BLaER1 (cell line): ENCODE results near the gene COL23A1.

Source experiments
- H3K27ac ChIP-seq: shearing (Covaris generic); formaldehyde crosslinking; 2 replicates; pipeline ENCODE4 v1.8.1; 2022
- H3K27me3 ChIP-seq: shearing (Covaris generic); formaldehyde crosslinking; 2 replicates; pipeline ENCODE4 v1.8.1; 2022
- H3K36me3 ChIP-seq: shearing (Covaris generic); formaldehyde crosslinking; 2 replicates; pipeline ENCODE4 v1.8.1; 2022
- H3K4me1 ChIP-seq: shearing (Covaris generic); formaldehyde crosslinking; 2 replicates; pipeline ENCODE4 v1.8.1; 2022
- H3K4me2 ChIP-seq: shearing (Covaris generic); formaldehyde crosslinking; 2 replicates; pipeline ENCODE4 v1.8.1; 2022
- H3K4me3 ChIP-seq: shearing (Covaris generic); formaldehyde crosslinking; 2 replicates; pipeline ENCODE4 v1.8.1; 2022
- H3K9ac ChIP-seq: shearing (Covaris generic); formaldehyde crosslinking; 2 replicates; pipeline ENCODE4 v1.8.1; 2022
- H3K9me3 ChIP-seq: shearing (Covaris generic); formaldehyde crosslinking; 2 replicates; pipeline ENCODE4 v1.8.1; 2022
- H4K20me1 ChIP-seq: shearing (Covaris generic); formaldehyde crosslinking; 2 replicates; pipeline ENCODE4 v1.8.1; 2022
- Cebpa-rat ChIP-seq: shearing (Covaris generic); IDR thresholded peaks from 2 replicates; pipeline ENCODE4 v1.8.1; 2022

COL23A1 gene

DNA sequence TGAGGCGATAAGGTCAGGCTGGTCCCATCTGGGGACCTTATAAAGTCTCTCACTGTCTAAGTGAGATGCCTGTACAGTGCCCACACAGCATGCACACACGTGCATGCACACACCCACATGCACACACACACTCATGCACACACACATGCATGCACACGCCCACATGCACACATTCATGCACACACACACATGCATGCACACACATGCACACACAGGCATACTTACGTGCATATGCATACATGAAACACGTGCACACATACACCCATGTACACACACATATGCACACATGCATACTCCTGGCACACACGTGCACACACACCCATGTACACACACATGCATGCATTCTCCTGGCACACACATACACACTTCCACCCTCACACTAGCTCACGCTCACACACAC lies 12.2 kb downstream of the COL23A1 start:
- H3K27ac ChIP-seq: no peak overlapping the region
- no peak overlapping the region for H3K4me2 ChIP-seq
- H4K20me1 ChIP-seq: no peaks in the 10 kb centered on the region
- H3K4me3 ChIP-seq: no peak overlapping the region
- no peaks in the 10 kb centered on the region for H3K4me1 ChIP-seq
- no peaks in the 10 kb centered on the region for H3K27me3 ChIP-seq
- peaks cover 16% of the 10 kb centered on the region for H3K9me3 ChIP-seq
- TF ChIP-seq Cebpa-rat: no peak
- no peaks in the 10 kb centered on the region for H3K36me3 ChIP-seq
- H3K9ac ChIP-seq: no peak overlapping the region

DNA sequence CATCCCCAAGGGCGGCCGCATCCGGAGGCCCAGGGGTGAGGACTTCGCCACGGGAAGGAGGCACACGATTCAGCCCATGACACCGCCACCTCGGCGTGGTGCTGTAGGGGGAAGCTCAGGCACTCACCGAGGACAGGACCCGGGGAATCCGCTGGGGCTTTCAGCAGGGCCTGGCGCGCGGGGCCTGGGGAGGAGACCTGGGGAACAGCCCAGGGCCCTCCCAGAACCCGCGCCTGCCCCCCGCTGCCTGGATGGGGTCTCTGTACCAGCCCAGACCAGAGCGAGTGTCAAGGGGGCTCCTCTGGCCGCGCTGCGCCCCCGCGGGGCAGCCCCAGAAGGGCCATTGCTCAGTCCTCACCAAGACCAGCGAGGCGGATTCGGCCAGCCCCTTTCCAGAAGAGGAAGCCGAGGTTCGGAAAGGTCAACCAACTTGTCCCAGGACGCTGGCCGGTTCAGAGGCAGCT lies 12.8 kb downstream of the COL23A1 start:
- no peaks in the 10 kb centered on the region for H3K27me3 ChIP-seq
- H3K27ac ChIP-seq: no peak overlapping the region
- H3K9ac ChIP-seq: no peak overlapping the region
- no peaks in the 10 kb centered on the region for H3K36me3 ChIP-seq
- TF ChIP-seq Cebpa-rat: no peak
- peaks cover 21% of the 10 kb centered on the region for H3K9me3 ChIP-seq
- H3K4me1 ChIP-seq: no peaks in the 10 kb centered on the region
- no peaks in the 10 kb centered on the region for H4K20me1 ChIP-seq
- H3K4me2 ChIP-seq: no peak overlapping the region
- no peak overlapping the region for H3K4me3 ChIP-seq

DNA sequence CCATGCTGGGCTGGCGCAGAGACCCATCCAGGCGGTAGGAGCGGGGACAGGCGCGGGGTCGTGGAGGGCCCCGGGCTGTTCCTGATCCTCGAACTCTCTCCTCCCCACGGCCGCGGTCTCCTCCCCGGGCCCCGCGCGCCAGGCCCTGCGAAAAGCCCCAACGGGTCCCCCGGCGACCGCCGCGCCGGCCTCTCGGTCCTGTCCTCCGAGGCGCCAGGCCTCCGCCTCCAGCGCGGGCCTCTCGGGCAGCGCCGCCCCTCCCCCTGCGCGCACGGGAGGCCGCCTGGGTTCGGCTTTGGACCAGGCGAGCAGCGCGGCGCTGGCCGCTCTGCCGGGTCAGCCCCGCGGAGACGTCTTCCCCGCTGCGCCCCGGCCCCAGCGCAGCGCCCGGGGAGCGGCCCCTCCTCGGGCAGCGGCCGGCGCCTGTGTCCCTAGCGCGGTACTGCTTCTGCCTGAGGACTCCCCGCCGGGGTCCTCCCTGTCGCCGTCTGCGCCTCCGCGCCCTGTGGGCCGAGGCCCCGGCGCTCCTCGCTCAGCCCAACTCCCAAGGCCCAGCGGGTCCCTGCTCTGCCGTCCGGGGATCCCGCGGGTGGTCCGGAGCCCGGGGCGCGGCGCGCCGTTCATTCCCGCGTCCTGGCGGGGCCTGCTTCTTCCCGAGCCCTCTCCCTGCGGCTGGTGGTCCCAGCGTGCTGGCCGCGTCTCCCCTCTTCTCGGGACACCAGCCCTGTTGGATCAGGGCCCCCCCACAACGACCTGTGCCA lies 13.4 kb downstream of the COL23A1 start:
- no peaks in the 10 kb centered on the region for H4K20me1 ChIP-seq
- H3K9ac ChIP-seq: no peak overlapping the region
- H3K27ac ChIP-seq: no peak overlapping the region
- H3K9me3 ChIP-seq: peaks cover 25% of the 10 kb centered on the region
- no peak for TF ChIP-seq Cebpa-rat
- H3K27me3 ChIP-seq: no peaks in the 10 kb centered on the region
- no peaks in the 10 kb centered on the region for H3K4me1 ChIP-seq
- no peaks in the 10 kb centered on the region for H3K36me3 ChIP-seq
- no peak overlapping the region for H3K4me3 ChIP-seq
- H3K4me2 ChIP-seq: no peak overlapping the region

DNA sequence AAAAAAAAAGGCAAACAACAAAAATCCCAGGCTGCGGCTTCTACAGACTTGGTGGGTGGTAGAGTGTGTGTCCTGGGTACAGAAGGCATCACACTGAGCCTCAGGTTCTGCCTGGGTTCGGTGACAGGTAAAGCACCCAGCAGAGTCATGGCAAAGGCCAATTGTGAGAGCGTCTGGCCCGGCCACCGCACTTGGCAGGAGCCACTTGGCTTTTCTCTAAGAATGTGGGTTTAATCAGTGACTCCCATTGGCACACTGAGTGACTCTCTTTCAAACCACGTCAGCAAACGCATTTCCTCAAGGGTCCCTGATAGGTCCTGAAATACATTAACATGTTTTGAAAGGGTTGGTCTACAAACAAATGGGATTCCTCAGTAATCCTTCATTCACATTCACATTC lies 17.0 kb downstream of the COL23A1 start:
- no peaks in the 10 kb centered on the region for H3K27me3 ChIP-seq
- H4K20me1 ChIP-seq: no peaks in the 10 kb centered on the region
- H3K4me1 ChIP-seq: no peaks in the 10 kb centered on the region
- no peaks in the 10 kb centered on the region for H3K36me3 ChIP-seq
- no peak overlapping the region for H3K4me3 ChIP-seq
- no peak overlapping the region for H3K27ac ChIP-seq
- TF ChIP-seq Cebpa-rat: no peak
- no peak overlapping the region for H3K9ac ChIP-seq
- H3K9me3 ChIP-seq: peaks cover 25% of the 10 kb centered on the region
- no peak overlapping the region for H3K4me2 ChIP-seq

DNA sequence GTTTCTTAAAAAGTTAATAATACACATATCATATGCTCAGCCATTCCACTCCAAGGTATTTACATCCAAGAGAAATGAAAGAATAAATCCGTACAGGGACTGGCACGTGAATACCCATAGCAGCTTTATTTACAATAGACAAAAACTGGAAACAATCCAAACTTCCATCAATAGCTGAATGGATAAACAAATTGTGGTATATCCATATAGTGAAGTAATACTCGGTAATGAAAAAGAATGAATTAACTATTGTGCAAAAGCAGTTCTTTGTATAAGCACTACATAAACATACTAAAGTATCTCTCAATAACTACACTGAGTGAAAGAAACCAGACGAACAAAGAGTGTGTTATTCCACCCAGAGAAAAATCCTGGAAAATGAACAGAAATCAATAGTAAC lies 17.6 kb downstream of the COL23A1 start:
- Histone ChIP-seq H3K9ac (no peak overlapping the region), H3K4me3 (no peak overlapping the region), H3K36me3 (no peaks in the 10 kb centered on the region), H4K20me1 (no peaks in the 10 kb centered on the region), H3K9me3 (peaks cover 25% of the 10 kb centered on the region), H3K4me2 (no peak overlapping the region), H3K27me3 (no peaks in the 10 kb centered on the region), H3K4me1 (no peaks in the 10 kb centered on the region), H3K27ac (no peak overlapping the region)
- no peak for TF ChIP-seq Cebpa-rat

DNA sequence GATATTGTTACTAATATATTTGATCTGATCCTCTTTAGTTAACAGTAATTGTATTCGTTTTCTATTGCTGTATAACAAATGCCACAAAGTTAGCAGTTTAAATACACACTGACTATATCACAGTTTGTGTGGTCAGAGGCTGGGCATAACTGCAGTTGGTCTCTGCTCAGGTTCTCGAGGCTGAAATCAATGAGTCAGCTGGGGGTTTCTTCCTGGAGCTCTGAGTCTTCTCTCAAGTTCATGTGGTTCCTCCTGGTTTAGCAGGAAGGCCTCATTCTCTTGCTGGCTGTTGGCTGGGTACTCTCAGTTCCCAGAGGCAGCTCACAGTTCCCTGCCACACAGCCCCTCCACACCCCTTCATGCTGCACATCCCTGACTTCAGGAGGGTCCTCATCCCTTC lies 20.7 kb downstream of the COL23A1 start:
- Histone ChIP-seq H3K4me2 (no peak overlapping the region), H3K36me3 (no peaks in the 10 kb centered on the region), H3K4me3 (no peak overlapping the region), H3K9ac (no peak overlapping the region), H4K20me1 (no peaks in the 10 kb centered on the region), H3K27me3 (no peaks in the 10 kb centered on the region), H3K9me3 (peaks cover 12% of the 10 kb centered on the region), H3K27ac (no peak overlapping the region), H3K4me1 (no peaks in the 10 kb centered on the region)
- TF ChIP-seq Cebpa-rat: no peak

DNA sequence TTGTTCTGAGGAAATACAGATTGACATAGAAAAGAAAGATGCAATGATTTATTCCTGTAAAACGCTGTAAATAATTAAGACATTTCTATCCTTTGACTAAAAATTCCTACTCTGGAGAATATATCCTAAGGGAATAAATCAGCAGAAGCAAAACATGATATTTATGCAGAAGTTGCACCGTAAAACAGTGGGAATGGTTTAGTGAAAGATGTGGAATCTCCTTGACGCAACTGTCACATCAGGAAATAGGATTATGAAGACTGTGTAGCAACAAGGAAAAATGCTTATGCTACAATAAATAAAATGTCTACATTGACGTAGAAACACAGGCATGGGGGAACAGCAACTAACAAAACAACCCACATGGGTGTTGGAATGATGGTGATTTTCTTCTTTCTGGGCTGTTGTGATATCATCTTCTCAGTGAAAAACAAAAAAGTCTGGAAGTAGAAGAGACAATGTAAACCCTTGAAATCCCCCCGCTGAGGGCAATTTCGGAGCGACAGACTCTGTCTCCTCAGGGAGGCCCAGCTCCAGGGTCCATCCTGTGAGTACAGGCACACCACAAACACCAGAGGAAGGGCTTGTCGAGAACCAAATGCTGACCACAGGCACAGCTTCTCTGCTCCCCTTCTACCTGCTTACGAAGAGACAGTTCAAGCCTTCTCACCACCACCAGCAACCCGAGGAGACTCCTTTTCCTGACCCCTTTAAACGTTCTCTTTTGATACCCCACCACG lies 25.2 kb downstream of the COL23A1 start:
- Histone ChIP-seq H3K27me3 (no peaks in the 10 kb centered on the region), H4K20me1 (no peaks in the 10 kb centered on the region), H3K27ac (no peak overlapping the region), H3K4me1 (peaks cover 12% of the 10 kb centered on the region), H3K4me3 (no peak overlapping the region), H3K36me3 (no peaks in the 10 kb centered on the region), H3K9ac (no peak overlapping the region), H3K4me2 (no peak overlapping the region), H3K9me3 (peaks cover 12% of the 10 kb centered on the region)
- TF ChIP-seq Cebpa-rat: no peak

DNA sequence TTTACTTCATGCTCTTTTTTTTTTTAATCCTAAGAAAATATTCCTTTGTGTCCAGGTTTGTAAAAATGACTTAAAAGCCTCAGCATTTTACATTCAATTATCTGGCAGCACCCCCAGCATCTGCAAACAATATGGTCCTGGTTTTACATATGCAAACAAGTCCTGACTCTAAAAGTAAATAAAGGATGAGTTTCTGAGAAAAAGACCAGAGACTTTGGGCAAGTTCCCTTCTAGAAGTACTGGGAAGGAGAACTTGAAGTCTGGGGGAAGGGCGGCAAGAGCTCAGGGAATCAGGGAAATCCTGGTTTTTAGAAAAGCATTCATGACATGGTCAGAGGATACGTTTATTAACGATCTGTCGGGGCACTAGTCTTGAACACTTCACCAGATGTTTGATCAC lies 25.8 kb downstream of the COL23A1 start:
- TF ChIP-seq Cebpa-rat: no peak
- Histone ChIP-seq H3K9me3 (peaks cover 12% of the 10 kb centered on the region), H3K4me2 (no peak overlapping the region), H3K36me3 (no peaks in the 10 kb centered on the region), H3K4me3 (no peak overlapping the region), H4K20me1 (no peaks in the 10 kb centered on the region), H3K27me3 (no peaks in the 10 kb centered on the region), H3K9ac (no peak overlapping the region), H3K27ac (no peak overlapping the region), H3K4me1 (peaks cover 12% of the 10 kb centered on the region)

DNA sequence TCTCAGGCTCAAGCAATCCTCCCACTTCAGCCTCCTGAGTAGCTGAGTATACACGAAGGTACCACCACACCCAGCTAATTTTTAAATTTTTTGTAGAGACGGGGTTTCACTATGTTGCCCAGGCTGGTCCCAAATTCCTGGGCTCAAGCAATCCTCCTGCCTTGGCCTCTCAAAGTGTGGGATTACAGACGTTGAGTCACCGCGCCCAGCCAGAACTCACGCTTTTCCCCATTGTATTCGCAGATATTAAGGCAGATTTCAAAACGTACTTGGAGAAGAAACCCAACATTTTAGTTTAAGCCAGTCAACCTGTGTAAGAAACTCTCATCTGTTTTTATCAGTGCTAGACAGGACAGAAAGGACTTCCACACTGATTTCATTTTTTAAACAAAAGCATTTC lies 26.6 kb downstream of the COL23A1 start:
- H3K4me3 ChIP-seq: no peak overlapping the region
- peaks cover 12% of the 10 kb centered on the region for H3K4me1 ChIP-seq
- no peaks in the 10 kb centered on the region for H3K27me3 ChIP-seq
- TF ChIP-seq Cebpa-rat: no peak
- H3K9me3 ChIP-seq: peaks cover 12% of the 10 kb centered on the region
- H3K36me3 ChIP-seq: no peaks in the 10 kb centered on the region
- no peak overlapping the region for H3K4me2 ChIP-seq
- H3K9ac ChIP-seq: no peak overlapping the region
- no peak overlapping the region for H3K27ac ChIP-seq
- no peaks in the 10 kb centered on the region for H4K20me1 ChIP-seq

DNA sequence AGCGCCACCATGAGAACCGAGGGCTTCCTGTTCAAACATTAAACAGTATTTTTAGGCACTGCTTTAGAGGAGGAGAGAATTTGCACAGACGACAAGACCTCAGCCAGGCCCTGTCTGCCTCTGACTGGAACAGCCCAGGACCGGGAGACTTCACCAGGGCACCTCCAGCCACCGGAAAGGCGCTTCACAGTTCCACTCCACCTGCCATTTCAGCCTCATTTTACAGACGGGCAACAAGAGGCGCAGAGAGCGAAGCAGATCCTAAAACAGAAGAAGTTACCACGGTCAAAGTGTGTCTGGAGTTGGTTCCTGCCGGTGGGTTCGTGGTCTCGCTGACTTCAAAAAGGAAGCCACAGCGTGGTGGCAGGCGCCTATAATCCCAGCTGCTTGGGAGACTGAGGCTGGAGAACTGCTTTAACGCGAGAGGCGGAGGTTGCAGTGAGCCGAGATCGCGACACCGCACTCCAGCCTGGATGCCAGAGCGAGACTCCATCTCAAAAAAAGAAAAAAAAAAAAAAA lies 28.4 kb downstream of the COL23A1 start:
- Histone ChIP-seq H4K20me1 (no peaks in the 10 kb centered on the region), H3K9me3 (peaks cover 12% of the 10 kb centered on the region), H3K27me3 (no peaks in the 10 kb centered on the region), H3K4me2 (peak overlapping the region; percentile 8; the same call in 1 of the 2 replicates), H3K9ac (no peak overlapping the region), H3K4me1 (peaks cover 12% of the 10 kb centered on the region), H3K27ac (no peak overlapping the region), H3K36me3 (no peaks in the 10 kb centered on the region), H3K4me3 (no peak overlapping the region)
- no peak for TF ChIP-seq Cebpa-rat
